HG03066 (cell line): ENCODE results near the gene ARHGEF25.
"Not testable (repeated sequence)": the region's sequence is repeated elsewhere in the genome, so short reads cannot be mapped to it uniquely, and the experiment has no call there.

Experiments used
- ATAC-seq: cut with Tn5 transposase; IDR thresholded peaks from one replicate; pipeline ENCODE4 v1.9.1; 2021; ENCODE audit warnings: low read depth; ENCODE audit not compliant: unreplicated experiment

ARHGEF25 gene

GRCh38 chr12:57607958-57608663, 3.1 kb upstream of the ARHGEF25 start:
- ATAC-seq = no peak

DNA sequence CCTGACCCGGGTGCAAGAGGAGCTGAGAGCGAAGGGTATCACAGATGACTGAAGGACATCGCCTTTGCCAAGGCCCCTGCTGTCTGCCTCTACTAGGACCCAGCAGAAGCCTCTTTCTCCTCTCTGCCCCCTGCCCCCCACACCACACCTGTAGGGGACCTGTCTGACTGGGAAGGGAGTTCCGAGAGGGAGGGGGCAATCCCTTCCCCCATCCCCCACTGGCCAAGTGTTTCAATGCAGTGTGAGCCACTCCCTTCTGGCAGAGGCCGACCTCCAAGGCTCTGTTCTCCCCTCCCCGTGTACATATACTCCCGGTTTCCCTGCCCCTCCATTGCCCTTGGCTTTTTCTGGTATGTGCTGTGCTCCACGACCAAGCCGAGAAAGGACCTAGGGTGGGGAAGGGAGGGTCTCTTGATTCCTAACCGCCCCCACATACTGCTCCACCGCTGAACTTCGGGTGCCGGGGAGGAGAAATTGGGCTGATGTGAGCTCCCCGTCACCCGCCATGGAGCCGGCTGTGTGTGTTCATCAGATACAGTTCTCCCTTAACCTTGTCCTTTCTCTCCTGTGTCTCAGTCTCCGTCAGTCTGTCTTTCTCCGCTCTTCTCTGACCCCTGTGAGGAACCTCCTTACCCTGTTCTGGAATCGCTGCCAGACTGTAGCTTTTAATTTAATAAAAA, 2.0 kb upstream of the ARHGEF25 start:
- no peak for ATAC-seq

DNA sequence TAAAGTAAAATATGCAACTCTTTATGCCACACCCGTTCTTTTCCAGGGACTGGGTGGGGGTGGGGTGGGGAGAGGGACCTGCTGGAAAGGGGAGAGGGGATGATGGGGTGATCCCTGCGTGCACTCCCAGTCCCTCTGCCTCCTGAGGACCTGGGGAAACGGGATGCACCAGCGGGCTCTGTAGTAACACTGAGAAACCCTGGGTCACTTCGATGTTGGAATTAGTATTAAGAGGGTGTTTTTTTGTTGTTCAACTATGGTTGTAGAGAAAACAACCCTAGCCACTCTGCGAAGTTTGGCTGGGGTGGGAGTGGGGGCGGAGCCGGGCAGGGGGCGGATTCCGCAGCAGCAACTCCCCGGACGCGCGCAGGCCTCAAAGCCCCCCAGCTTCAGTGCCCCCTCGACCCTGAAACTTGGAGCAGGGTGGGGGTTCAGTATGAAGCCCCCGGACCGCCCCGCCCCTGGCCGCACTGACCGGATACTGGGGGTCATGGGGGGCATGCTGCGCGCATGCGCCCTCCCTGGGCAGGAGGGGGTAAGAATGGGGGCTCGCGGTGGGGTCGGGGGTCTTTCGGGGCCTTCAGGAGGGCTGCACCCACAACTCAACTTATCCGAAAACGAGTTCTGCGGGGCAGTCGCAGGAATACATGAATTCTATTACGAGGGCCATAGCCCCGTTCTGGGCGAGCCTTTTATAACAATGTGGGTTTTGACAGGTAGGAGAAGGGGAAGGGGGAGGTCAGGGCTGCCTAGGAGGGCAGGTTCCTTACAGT, 1.3 kb upstream of the ARHGEF25 start:
- ATAC-seq = no peak

DNA sequence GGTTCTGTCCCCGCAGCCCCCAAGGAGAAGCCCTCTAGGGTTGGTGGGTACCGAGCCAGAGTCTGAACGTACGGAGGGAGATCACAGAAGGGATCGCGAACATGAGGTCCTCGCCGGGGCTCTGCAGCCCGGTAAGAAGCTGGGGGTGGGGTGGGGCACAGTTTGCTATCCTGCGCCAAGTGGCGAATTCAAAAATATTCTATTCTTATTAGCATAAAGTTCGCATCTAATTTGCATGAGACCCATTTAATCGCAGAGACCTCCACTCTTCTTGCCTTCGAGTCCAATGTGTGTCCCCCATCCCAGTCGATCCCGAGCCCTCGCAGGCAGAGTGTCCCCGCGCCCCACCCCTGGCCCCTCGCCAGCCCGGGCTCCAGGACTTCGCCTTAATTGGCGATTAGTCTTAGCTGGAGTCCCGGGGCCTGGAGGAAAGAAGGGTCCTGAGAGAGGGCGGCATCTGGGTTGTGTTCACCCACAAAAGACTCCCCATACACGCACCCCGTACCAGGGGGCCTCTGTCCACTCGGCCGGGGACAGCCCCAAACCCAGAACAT, 604 bp upstream of the ARHGEF25 start:
- ATAC-seq = no peak

- ATAC-seq = no peak
These were observed 834 bp downstream of the ARHGEF25 start for GRCh38 chr12:57611827-57612710.

- no peak for ATAC-seq
These were observed 1.6 kb downstream of the ARHGEF25 start for GRCh38 chr12:57612711-57613426.

GRCh38 chr12:57613427-57614109, 2.3 kb downstream of the ARHGEF25 start:
- ATAC-seq = no peak

DNA sequence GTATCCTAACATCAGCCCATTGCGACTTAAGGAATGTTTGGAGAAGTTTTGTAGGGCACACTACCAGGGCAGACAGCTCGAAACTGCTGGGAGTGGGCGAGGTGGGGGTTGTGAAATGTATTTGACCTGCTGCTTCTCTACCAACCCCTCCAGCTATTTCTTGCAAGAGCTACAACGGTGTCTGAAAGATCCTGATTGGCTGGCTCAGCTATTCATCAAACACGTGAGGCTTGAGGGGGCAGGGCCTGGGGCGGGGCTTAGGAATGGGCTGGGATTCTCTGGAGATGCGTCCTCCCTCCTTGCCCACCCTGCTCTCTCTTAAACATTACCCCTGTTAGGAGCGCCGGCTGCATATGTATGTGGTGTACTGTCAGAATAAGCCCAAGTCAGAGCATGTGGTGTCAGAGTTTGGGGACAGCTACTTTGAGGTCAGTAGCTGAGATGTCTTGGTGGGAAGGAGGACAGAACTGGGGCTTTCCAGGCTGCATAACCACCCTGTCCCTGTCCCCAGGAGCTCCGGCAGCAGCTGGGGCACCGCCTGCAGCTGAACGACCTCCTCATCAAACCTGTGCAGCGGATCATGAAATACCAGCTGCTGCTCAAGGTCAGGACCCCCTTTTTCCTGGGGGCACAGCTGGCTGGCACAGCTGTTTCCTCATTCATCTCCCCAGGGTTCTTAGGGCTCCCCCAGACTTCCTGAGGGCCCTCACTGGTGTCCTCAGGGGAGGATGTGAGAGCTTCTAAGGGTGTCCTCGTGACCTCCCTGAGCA, 3.1 kb downstream of the ARHGEF25 start:
- ATAC-seq = peak; percentile 42

- ATAC-seq = no peak
These were observed 3.8 kb downstream of the ARHGEF25 start for GRCh38 chr12:57614948-57615500.

- ATAC-seq = no peak
These were observed 4.4 kb downstream of the ARHGEF25 start for GRCh38 chr12:57615637-57616036.

DNA sequence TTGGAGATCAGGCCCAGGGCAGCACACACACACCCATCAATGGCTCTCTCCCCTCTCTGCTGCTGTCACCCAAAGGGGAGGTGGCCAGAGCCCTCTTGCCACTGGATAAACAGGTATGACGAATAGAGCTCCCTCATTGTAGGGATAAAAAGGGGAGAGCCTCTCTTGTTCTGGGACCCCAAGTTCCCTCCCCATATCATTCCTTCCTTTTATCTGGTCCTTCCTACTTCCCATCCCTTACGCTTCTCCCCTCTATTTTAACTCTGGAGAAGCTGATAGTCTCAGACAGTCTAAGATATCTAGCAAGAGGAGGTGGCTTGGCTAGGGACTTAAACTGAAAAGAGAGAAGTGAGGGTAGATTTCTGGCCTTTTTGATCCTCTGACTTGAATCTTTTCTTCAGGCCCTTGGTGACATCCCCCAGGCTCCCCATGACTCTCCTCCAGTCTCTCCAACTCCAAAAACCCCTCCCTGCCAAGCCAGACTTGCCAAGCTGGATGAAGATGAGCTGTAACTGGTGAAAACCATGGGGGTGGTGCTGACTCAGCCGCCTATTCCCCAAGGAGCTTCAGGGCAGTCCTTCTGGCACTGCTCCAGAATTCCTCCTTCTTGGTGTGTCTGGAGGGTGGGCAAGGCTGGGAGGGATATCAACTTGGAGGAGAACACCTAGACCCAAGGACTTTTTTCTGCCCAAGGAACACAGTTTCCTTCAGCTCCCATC, 5.3 kb downstream of the ARHGEF25 start:
- ATAC-seq = no peak

GRCh38 chr12:57617942-57618341, 6.7 kb downstream of the ARHGEF25 start:
- no peak for ATAC-seq

DNA sequence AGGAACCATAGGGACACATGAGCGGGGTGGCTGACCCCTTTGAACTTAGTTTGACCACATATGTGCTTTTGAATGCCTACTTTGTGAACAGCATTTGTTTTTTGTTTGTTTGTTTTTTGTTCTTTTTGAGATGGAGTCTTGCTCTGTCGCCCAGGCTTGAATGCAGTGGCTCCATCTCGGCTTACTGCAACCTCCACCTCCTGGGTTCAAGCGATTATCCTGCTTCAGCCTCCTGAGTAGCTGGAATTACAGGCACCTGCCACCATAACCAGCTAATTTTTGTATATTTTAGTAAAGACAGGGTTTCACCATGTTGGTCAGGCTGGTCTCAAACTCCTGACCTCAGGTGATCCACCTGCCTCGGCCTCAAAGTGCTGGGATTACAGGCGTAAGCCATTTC, 7.2 kb downstream of the ARHGEF25 start:
- not testable (repeated sequence) for ATAC-seq

DNA sequence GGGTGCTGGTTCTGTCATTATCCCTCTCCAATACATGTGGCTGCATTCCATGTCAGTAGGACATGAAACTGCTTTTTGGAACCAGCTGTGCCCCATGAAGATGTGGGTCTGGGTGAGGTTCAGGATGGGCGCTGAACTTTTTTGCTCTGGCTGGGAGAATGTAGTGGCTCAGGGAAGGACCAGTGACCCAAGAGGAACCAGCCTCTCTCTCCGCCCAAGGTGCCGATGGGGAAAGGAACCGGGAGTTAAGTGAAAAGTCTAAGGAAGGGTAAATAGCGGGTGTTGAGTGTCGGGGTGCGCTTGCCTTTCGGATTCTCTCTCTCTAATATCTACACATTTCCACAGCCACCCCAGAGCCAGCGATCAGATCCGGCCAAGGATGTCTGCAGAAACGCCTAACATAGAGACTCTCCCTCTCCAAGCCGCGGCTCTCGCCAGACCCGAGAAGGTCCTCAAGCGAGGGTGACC, 7.8 kb downstream of the ARHGEF25 start:
- no peak for ATAC-seq

GRCh38 chr12:57619434-57620244, 8.4 kb downstream of the ARHGEF25 start:
- no peak for ATAC-seq

DNA sequence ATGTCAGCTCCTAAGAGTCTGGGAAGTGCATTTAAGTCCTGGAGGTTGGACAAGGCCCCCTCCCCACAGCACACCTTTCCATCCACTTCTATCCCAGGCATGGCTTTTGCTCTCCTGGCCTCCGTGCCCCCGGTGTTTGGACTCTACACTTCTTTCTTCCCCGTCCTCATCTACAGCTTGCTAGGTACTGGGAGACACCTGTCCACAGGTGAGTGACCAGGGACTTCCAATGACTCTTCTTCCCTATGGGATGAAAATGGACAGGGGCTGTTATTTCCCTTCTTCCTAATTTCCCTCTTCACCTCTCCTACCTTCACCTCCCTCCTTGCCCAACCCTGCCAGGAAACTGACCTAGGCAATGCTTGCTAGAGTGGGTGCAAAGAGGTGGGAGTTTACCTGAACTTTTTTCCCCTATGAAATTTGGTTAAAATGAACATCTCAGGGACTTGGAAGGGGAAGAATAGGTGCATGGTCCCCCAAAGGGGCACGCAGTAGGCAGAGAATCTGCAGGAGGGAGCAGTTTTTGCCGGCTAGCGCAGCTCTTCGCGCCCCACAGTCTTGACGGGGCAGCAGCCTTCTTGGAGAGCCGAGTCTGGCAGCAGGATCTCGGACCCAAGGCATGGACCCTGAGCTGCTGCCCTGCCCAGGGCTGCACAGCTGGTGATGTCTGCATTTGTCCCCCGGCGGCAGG, 9.2 kb downstream of the ARHGEF25 start:
- no peak for ATAC-seq
